Activated naive CD4-positive, alpha-beta T cell treated with anti-CD3 and anti-CD28 coated beads, Interleukin-2, amount 10 ng/mL, durations not matched to agents 7 days and 5 days (primary cell): ENCODE measurements around the gene KCNAB3.

ENCODE experiments used
- CTCF ChIA-PET: fragments of 350-600 bp; sonication (Branson Sonifier 250); formaldehyde crosslinking; loops from one replicate; lab custom pipeline; 2021; ENCODE audit warnings: antibody characterized with exemption; lab: Charles Lee
- DNase-seq: peaks from one replicate; pipeline ENCODE4 v3.0.0-alpha.2; 2020
- H3K27ac Mint-ChIP-seq: one replicate; pipeline ENCODE4 v1.8.0; 2021; ENCODE audit warnings: mild to moderate bottlenecking, moderate library complexity, mixed read lengths
- H3K27me3 Mint-ChIP-seq: one replicate; pipeline ENCODE4 v1.8.0; 2021; ENCODE audit warnings: mild to moderate bottlenecking, mixed read lengths
- H3K36me3 Mint-ChIP-seq: one replicate; pipeline ENCODE4 v1.8.0; 2021; ENCODE audit warnings: mixed read lengths
- H3K4me1 Mint-ChIP-seq: one replicate; pipeline ENCODE4 v1.8.0; 2021; ENCODE audit warnings: mixed read lengths
- H3K4me3 Mint-ChIP-seq: one replicate; pipeline ENCODE4 v1.8.0; 2021; ENCODE audit warnings: mild to moderate bottlenecking, moderate library complexity, mixed read lengths
- H3K9me3 Mint-ChIP-seq: one replicate; pipeline ENCODE4 v1.8.0; 2021; ENCODE audit warnings: mixed read lengths

Gene KCNAB3

GRCh38 chr17:7909089-7909488, 20.6 kb downstream of the KCNAB3 start:
- H3K27me3 Mint-ChIP-seq, result no peaks in the 10 kb centered on the region
- CTCF ChIA-PET, result no interaction called here
- no peak overlapping the region for H3K4me3 Mint-ChIP-seq
- no peak overlapping the region for H3K27ac Mint-ChIP-seq
- DNase-seq, result no peak
- peaks cover 70% of the 10 kb centered on the region for H3K36me3 Mint-ChIP-seq
- H3K9me3 Mint-ChIP-seq, result no peaks in the 10 kb centered on the region
- peaks cover 17% of the 10 kb centered on the region for H3K4me1 Mint-ChIP-seq

GRCh38 chr17:7903154-7904103, 26.2 kb downstream of the KCNAB3 start:
- no peak for DNase-seq
- no peak overlapping the region for H3K4me3 Mint-ChIP-seq
- no peak overlapping the region for H3K27ac Mint-ChIP-seq
- no peaks in the 10 kb centered on the region for H3K4me1 Mint-ChIP-seq
- no peaks in the 10 kb centered on the region for H3K9me3 Mint-ChIP-seq
- no peaks in the 10 kb centered on the region for H3K27me3 Mint-ChIP-seq
- H3K36me3 Mint-ChIP-seq, result peaks cover 82% of the 10 kb centered on the region
- CTCF ChIA-PET, result interaction anchor here (1.0 to 2.5 kb wide), 2 partner anchors 41 to 44 kb away, joined by 3 to 11 read pairs; no protein-coding TSS in a partner anchor

- CTCF ChIA-PET, result interaction anchor here (0.6 to 4.9 kb wide), 7 partner anchors 15 to 144 kb away, joined by 3 to 38 read pairs (median 3); no protein-coding TSS in a partner anchor
- Mint-ChIP-seq H3K4me1 (peaks cover 4% of the 10 kb centered on the region), H3K9me3 (no peaks in the 10 kb centered on the region), H3K27ac (no peak overlapping the region), H3K4me3 (no peak overlapping the region), H3K27me3 (no peaks in the 10 kb centered on the region), H3K36me3 (peaks cover 77% of the 10 kb centered on the region)
- no peak for DNase-seq
These were observed 31.9 kb downstream of the KCNAB3 start for GRCh38 chr17:7897773-7898172.

- H3K27ac Mint-ChIP-seq, result peak overlapping the region; percentile 47
- H3K36me3 Mint-ChIP-seq, result peaks cover 73% of the 10 kb centered on the region
- H3K9me3 Mint-ChIP-seq, result no peaks in the 10 kb centered on the region
- no peaks in the 10 kb centered on the region for H3K27me3 Mint-ChIP-seq
- H3K4me3 Mint-ChIP-seq, result no peak overlapping the region
- CTCF ChIA-PET, result interaction anchor here (0.6 to 4.9 kb wide), 4 partner anchors 14 to 100 kb away, joined by 3 to 38 read pairs (median 4); no protein-coding TSS in a partner anchor
- DNase-seq, result no peak
- peaks cover 4% of the 10 kb centered on the region for H3K4me1 Mint-ChIP-seq
These were observed 32.6 kb downstream of the KCNAB3 start for GRCh38 chr17:7897090-7897489.

- Mint-ChIP-seq H3K9me3 (no peaks in the 10 kb centered on the region), H3K27ac (no peak overlapping the region), H3K27me3 (no peaks in the 10 kb centered on the region), H3K36me3 (peaks cover 72% of the 10 kb centered on the region), H3K4me3 (no peak overlapping the region), H3K4me1 (peaks cover 11% of the 10 kb centered on the region)
- CTCF ChIA-PET, result interaction anchor here (1.0 to 1.3 kb wide), 2 partner anchors 147 to 179 kb away, joined by 3 read pairs; no protein-coding TSS in a partner anchor
- DNase-seq, result no peak
These were observed 34.8 kb downstream of the KCNAB3 start for GRCh38 chr17:7894866-7895265.

GRCh38 chr17:7894226-7894625, 35.4 kb downstream of the KCNAB3 start:
- Mint-ChIP-seq H3K36me3 (peaks cover 72% of the 10 kb centered on the region), H3K27ac (peak overlapping the region; percentile 59), H3K9me3 (no peaks in the 10 kb centered on the region), H3K27me3 (no peaks in the 10 kb centered on the region), H3K4me1 (peaks cover 11% of the 10 kb centered on the region), H3K4me3 (no peak overlapping the region)
- CTCF ChIA-PET, result interaction anchor here (1.0 kb wide), 1 partner anchor 180 kb away, joined by 3 read pairs; no protein-coding TSS in a partner anchor
- no peak for DNase-seq

GRCh38 chr17:7893187-7893880, 36.3 kb downstream of the KCNAB3 start:
- H3K9me3 Mint-ChIP-seq, result no peaks in the 10 kb centered on the region
- H3K36me3 Mint-ChIP-seq, result peaks cover 65% of the 10 kb centered on the region
- H3K4me1 Mint-ChIP-seq, result peaks cover 11% of the 10 kb centered on the region
- no peaks in the 10 kb centered on the region for H3K27me3 Mint-ChIP-seq
- H3K27ac Mint-ChIP-seq, result peak overlapping the region; percentile 59
- no peak for DNase-seq
- H3K4me3 Mint-ChIP-seq, result no peak overlapping the region
- CTCF ChIA-PET, result no interaction called here

- CTCF ChIA-PET, result interaction anchor here (1.0 to 1.3 kb wide), 3 partner anchors 28 to 104 kb away, joined by 3 to 4 read pairs (median 3); no protein-coding TSS in a partner anchor
- H3K36me3 Mint-ChIP-seq, result peaks cover 39% of the 10 kb centered on the region
- peak overlapping the region; percentile 37 for H3K27ac Mint-ChIP-seq
These were observed 40.3 kb downstream of the KCNAB3 start for GRCh38 chr17:7889166-7889955.

GRCh38 chr17:7888184-7888920, 41.3 kb downstream of the KCNAB3 start, which contains the start of gene CHD3:
TSS of gene CHD3 (plus strand) at chr17:7888789. CDS start at chr17:7889001, 212 bp downstream.
- Mint-ChIP-seq H3K4me1 (peaks cover 15% of the 10 kb centered on the region), H3K36me3 (peaks cover 30% of the 10 kb centered on the region), H3K4me3 (no peak within 1 kb of the TSS), H3K27ac (peak within 1 kb of the TSS; percentile 37), H3K9me3 (no peaks in the 10 kb centered on the region), H3K27me3 (no peaks in the 10 kb centered on the region)
- CTCF ChIA-PET, result interaction anchor here (1.0 to 1.2 kb wide), 2 partner anchors 27 to 96 kb away, joined by 3 to 4 read pairs; no protein-coding TSS in a partner anchor
- peak; percentile 56 for DNase-seq

More at GRCh38 chr17:7889166-7889955, 40.3 kb downstream of the KCNAB3 start:
- no peak overlapping the region for H3K4me3 Mint-ChIP-seq
- H3K4me1 Mint-ChIP-seq, result peaks cover 14% of the 10 kb centered on the region
- H3K27me3 Mint-ChIP-seq, result no peaks in the 10 kb centered on the region
- DNase-seq, result peak; percentile 45
- H3K9me3 Mint-ChIP-seq, result no peaks in the 10 kb centered on the region

- Mint-ChIP-seq H3K27ac (no peak overlapping the region), H3K4me1 (peaks cover 15% of the 10 kb centered on the region), H3K4me3 (no peak overlapping the region), H3K27me3 (no peaks in the 10 kb centered on the region), H3K9me3 (no peaks in the 10 kb centered on the region), H3K36me3 (peaks cover 30% of the 10 kb centered on the region)
- peak; percentile 93 for DNase-seq
- CTCF ChIA-PET, result no interaction called here
These were observed 42.0 kb downstream of the KCNAB3 start for GRCh38 chr17:7887482-7888183.

GRCh38 chr17:7887038-7887481, 42.6 kb downstream of the KCNAB3 start:
- no peak for DNase-seq
- Mint-ChIP-seq H3K4me1 (peaks cover 15% of the 10 kb centered on the region), H3K27me3 (no peaks in the 10 kb centered on the region), H3K9me3 (no peaks in the 10 kb centered on the region), H3K27ac (no peak overlapping the region), H3K4me3 (no peak overlapping the region), H3K36me3 (peaks cover 29% of the 10 kb centered on the region)
- CTCF ChIA-PET, result no interaction called here
